Activated CD4-positive, alpha-beta T cell treated with anti-CD3 and anti-CD28 coated beads, Interleukin-2, amount 50 U/mL, for 4 hours (primary cell): ENCODE results near the gene WWOX.
"Not testable (repeated sequence)": the region's sequence is repeated elsewhere in the genome, so short reads cannot be mapped to it uniquely, and the experiment has no call there.

Experiments used
- DNase-seq, 2 experiments: peaks; one replicate each; pipeline ENCODE4 v3.0.0-alpha.2; 2020

WWOX gene

DNA sequence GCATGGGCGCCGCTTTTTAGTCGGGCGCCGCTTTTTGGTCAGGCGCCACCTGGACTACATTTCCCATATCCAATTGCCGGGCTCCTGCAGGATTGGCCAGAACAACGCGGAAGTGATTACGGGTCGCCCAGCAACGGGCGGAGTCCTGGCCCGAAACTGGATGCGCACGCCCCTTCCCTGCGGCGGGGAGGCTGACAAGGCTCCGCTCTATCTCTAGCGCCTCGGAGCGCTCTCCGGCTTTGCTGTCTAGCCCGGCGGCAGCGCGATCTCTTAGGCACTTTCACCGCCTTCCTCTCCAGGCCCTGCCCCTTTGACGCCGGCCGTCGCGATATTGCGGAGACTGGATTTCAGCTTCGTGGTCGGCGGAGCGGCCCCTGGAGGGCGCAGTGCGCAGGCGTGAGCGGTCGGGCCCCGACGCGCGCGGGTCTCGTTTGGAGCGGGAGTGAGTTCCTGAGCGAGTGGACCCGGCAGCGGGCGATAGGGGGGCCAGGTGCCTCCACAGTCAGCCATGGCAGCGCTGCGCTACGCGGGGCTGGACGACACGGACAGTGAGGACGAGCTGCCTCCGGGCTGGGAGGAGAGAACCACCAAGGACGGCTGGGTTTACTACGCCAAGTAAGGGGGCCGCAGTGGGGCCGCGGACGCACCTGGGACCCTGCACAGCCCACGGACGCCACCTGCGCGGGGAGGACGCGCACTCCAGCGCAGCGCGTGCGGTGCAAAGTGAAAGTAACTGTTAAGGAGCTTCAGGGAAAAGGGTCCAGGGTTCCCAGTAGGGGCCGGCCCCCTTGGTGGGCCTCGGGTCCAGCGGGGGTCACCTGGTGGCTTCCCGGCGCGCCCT is at the start of gene WWOX:
TSS of gene WWOX (plus strand) at position 384 of the 841 bp plus-strand sequence.
- DNase-seq: peak; percentile 94 to 95

DNA sequence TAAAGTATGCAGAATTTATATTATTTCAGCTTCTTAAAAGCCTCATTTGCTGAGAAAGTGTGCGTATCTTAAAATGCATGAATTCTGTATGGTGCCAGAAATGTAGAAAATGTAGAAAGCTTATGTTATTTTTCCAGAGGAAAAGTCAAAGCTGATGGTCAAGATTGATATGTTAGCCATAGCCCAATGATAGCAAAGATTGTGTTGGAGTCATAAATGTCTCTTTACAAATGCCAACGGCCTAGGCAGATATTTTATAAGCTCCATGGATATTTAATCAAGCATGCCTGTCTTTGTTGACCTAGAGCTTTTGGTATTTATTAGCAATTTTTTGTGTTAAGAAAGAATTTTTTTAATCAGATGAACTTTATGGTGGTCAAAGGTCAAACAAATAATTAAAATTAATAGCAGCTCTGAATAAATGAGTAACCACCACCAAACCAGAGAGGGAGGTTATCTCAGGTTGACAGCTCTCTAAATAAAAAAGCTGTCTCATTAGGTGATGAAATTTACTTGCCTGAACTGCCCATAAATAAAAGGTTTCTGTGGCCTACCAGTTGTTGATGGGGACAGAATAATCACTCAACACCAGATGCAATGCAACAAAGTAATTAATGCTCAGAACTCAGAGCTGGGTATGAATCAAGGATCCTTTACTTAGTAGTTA is 48.6 kb upstream of the WWOX start:
- no peak for DNase-seq

DNA sequence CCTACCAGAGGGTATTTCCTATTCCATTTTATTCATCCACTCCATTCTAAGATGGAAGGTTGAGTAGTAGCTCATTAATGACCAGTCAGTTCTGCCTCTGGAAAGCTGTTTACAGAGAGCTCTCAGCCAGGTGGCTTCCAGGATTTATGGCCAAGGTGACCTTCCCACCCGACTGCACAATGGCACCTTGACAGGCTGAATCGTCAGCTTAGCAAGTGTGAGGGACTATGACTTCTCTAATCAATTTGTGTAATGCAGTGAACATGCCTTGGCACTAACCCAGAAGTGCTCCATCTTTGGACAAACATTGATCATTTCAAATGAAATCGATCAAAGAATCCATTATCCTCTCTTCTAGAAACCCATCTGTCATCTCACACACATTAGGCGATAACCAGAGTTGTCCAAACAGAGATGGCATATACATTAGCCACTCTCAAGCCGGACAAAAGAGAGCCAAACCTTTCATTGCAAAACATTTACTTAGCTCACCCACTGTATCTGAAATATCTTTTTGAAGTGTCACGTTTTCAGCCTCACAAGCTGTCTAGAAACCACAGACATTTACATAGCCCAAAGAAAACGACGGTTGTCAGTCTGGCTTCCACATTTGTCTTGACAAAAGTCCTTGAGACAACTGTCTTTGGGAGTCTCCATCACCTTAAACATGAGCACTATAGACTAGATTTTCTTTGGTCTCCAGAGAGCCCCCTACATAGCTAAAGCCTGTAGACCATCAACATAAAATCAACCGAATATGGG is 41.5 kb upstream of the WWOX start:
- DNase-seq: no peak

DNA sequence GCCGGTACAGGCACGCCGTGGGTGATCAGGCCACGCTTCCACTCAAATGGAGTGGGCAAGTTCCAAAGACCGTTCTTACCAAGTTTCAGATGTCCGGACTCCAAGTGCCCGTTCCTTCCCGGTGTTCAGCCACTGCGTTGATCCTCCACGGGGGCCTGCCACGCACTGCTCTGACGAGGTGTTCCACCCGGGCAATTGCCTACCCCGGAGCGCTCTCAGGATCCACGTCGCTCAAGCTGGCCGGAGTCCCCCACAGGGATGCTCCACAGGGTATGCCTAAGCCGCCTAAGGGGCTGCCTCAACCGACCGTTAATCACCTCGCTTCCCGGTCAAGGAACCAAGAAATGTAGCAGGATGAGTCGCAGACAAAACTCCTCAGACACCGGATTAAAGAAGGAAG is 39.6 kb upstream of the WWOX start:
- DNase-seq: not testable (repeated sequence)

DNA sequence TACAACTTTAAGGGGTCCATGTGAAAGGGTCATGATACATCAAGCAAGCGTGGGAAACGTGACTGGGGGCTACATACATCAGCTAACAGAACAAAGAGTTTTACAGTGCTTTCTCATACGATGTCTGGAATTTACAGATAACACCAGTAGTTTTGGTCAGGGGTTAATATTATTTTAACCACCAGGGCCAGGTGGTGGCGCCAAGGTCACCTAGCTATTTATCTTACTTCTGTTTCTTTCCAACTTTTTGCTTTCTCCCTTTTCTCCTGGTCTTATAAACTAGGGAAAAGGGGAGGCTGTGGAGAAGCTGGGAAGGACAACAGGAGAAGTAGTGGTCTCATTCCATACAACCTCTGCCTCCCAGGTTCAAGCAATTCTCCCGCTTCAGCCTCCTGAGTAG is 39.2 kb upstream of the WWOX start:
- DNase-seq: no peak

DNA sequence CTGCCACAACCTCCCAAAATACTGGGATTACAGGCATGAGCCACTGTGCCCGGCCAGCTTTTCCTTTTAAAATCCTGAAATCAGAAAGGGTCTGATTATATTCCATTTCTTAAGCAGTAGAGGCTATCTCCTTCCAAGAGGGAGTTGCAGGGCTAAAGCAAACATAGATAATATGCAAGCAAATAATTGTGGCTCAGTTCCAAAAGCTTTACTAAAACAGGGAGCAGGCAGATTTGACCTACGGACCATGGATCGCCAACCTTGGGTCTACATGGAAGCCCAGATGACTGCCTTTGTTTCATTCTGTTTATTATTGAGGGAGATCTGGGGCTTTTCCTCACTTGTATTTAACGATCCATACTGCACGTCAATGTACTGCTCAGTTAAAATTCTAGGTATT is 38.6 kb upstream of the WWOX start:
- DNase-seq: no peak

DNA sequence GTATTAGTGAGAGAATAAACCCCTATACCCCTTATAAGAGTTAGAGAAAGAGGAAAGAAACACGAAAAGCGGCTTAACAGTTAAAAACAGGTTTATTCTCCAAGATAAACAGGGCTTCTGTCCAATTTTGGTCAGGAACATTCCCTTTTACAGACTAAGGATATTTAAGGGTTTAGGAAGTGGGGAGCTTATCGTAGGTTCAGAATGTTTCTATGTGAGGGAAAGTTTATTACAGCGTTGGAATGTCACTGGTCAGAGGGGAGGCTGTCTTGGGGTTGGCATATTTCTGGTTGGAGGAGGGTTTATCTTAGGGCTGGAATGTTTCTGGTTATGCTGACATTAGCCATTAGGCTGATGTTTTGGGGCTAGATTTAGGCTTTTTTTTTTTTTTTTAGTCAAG is 34.1 kb upstream of the WWOX start:
- no peak for DNase-seq

DNA sequence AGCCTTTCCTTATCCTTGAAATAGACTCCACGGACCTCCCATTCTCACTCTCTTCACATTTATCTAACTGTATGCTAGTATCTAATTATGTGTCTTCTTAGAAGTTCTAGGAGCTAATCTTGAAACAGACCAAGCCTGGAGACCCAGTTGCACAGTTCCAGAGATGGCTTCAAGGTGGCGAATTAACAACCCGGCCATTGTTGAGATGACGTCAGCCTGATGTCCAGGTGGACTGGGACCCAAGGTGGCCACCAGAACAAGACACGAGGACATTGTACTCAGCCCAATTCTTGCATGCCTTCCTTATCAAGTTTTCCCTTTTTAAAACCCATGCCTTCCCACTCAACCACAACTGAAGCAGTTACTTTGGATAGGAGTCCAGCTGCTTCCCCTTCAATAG is 29.5 kb upstream of the WWOX start:
- no peak for DNase-seq

DNA sequence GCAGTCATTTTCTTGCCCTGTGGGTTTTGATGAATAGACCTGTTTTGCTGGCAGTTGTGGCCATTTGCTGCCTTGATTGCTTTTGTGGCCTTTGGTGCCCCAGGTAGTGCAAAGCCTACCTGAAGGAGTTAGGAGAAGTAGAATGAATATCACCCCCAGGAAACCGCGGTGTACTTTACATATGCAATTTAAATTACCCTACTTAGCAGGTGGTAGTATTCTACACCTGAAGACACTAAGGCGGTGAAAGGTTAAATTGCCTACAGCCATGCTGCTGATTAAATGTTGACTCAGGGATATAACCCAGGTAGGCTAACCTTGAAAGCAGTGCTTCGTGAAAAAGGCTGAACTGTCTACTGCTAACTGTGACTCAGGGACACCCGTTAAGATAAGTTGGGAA is 27.2 kb upstream of the WWOX start:
- no peak for DNase-seq

DNA sequence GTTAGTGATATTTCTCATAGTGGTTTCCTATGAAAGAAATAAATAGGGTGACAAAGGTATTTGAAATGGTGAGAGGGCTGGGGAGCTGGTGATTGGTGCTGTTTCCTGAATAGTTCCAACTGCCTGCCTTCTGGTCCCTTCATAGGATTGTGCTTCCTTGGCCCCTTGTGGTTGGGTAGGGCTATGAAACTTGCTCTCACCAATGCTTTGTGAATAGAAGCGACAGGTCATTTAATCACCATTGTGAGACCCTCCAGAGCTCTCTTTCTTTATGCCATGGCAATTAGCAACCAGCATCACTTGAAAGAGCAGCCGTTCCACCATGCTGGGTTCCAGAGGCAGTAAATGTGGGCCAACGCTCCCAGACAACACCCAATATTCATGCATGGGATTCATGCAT is 23.7 kb upstream of the WWOX start:
- DNase-seq: no peak

DNA sequence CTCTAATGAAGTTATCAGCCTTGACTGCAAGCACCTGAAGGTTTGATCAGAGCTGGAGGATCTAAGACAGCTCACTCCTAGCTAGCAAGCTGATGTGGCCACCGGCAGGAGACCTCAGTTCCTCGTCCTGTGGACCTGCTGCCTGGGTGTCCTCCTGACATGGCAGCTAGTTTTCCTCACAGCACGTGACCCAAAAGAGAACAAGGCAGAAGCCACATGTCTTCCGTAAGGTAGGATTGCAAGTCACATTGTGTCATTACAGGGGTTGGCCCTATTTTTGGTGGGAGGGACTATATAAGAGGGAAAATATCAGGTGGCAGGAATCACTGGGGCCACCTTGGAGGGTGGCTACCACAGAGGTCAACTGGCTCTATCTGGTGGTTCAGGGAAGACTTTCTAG is 18.1 kb upstream of the WWOX start:
- DNase-seq: no peak

DNA sequence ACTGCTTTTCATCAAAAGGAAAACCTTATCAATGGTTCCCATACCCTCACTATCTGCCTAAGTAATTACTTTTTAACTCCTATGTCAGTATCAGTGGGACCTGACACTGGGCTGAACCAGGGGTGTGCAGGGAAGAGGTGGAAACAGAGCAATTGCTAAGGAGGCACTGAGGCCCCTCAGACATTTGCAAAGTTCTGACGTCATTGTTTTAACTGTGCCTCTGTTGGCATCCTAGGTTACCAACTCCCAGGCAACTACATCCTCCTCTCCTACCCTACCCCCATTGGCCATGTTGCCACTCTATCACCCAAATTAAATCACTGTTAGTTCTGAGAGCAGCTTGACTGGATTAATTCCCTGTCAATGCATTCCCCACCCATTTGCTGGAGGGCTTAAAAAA is 8.0 kb upstream of the WWOX start:
- no peak for DNase-seq

DNA sequence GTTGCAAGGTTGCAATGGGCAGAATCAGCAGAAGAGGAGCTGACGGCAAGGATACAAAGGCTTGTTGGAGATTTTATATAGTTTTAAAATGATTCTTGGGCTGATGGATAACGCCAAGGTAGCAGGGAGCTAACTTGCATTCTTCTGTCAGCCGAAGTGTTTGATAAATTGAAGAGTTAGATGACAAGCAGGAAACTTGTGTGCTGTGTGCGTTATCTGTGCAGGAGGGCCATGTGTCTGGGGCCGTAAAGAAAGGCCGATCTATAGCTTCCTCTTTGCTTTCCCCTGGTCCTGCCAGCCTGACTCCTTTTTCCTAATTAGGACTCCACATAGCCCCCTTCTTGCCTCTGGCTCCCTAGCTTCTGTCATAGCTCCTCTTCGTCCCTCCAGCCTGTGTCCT is 6.7 kb upstream of the WWOX start:
- no peak for DNase-seq

DNA sequence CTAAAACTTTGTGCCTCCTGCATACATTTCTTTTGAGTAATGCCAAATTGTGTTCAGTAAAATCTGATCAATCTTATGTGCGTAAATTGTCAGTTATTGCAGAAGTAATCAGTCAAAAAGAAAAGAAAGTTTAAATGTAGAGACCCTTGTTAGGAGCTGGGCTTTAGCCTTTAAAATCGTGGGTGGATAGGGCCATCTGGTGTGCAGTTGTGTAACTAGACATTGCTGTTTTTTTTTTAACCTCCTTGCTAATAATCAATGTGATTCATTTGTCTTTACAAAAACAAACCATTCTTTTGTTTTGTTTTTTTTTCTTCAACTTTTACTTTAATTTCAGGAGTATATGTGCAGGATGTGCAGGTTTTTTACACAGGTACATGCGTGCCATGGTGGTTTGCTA is 5.3 kb upstream of the WWOX start:
- DNase-seq: no peak

DNA sequence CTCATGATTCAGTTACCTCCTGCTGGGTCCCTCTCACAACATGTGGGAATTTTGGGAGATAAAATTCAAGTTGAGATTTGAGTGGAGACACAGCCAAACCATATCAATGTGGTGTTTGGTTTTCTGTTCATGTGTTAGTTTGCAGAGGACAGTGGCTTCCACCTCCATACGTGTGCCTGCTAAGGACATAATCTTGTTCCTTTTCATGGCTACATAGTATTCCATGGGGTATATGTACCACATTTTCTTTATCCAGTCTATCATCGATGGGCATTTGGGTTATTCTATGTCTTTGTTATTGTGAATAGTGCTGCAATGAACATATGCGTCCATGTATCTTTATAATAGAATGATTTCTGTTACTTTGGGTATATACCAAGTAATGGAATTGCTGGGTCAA is 4.5 kb upstream of the WWOX start:
- no peak for DNase-seq

DNA sequence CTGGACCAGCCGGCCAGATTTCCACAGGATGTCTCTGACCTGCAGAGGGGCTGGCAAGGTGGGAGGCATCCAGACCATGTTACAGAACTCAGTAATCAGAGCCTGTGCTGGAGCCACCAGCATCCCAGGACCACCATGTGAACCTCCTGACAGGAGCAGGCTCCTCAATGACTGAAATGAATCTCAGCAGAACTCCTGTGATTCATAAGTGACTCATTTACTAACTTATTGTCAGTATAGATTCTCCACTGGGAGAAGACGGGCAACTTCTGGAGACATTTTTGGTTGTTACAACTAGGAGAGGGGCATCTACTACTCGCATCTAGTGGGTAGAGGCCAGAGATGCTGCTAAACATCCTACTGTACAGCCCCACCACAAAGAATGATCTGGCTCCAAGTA is 3.1 kb upstream of the WWOX start:
- no peak for DNase-seq

DNA sequence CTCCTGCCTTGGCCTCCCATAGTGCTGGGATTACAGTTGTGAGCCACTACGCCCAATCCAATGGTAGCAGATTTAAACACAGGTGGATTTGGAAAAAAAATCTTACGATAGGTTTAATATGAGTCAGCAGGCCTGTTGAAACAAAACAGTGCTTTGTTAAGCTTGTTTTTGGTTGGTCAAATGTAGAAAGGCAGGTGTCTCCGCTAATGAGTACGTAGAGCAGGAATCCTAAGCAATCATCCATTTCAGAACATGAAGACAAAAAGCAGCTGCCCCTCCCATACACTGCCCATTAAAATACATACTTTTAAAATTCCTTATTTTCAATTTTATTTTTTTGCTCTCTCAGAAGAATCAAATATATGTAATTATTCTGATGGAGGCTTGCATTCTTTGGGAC is 1.9 kb upstream of the WWOX start:
- DNase-seq: no peak

DNA sequence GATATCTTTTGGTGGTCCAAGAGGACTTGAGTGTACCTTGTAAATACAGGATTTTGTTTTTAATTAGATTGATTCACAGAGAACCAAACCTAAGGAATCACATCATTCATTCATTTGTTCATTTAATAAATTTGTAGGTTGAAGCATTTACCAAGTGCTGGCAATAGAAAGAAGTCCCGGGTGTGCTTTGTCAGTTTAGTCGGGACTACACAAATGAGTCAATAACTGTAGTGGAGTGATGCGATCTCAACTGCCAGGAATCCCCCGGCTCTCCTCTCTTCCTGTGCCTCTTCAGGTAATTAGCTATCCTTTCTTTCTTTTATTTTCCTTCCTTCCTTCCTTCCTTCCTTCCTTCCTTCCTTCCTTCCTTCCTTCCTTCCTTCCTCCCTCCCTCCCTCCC is 1.4 kb upstream of the WWOX start:
- DNase-seq: no peak

DNA sequence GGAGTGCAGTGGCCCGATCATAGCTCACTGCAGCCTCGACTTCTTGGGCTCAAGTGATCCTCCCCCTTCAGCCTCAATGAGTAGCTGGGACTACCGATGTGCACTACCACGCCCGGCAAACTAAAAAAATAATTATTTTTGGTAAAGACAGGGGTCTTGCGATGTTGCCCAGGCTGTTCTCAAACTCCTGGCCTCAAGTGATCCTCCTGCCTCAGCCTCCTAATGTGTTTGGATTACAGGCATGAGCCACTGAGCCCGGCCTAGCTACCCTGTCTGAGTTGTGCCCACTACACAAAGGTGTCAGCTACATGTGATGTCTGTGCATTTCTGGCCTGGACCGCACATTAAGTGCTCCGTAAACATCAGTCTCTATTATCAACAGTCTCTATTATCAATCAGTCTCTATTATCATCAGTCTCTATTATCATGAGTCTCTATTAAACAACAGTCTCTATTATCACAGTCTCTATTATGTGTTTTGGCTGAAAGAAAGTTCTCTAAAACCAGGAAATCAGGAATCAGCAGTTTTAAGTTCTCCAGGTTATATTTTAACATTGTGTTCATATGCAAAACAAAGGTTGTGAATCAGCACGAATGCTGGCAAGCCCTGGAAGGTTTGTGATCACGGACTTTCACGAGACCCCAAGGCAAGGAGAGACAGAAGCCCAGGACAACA is 721 bp upstream of the WWOX start:
- no peak for DNase-seq

DNA sequence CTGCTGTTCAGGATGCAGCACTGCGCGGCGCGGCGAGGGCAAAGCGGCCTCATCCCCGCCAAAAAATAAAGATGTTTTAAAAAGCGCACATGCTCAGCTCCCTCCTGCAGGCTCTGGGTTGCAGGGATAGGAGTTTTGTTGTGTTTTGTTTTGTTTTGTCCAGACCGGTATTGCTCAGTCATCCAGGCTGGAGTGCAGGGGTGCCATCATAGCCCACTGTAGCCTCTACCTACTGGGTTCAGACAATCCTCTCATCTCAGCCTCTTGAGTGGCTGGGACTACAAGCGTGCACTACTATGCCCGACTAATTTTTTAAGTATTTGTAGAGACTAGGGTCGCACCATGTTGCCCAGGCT is 636 bp downstream of the WWOX start:
- DNase-seq: no peak

DNA sequence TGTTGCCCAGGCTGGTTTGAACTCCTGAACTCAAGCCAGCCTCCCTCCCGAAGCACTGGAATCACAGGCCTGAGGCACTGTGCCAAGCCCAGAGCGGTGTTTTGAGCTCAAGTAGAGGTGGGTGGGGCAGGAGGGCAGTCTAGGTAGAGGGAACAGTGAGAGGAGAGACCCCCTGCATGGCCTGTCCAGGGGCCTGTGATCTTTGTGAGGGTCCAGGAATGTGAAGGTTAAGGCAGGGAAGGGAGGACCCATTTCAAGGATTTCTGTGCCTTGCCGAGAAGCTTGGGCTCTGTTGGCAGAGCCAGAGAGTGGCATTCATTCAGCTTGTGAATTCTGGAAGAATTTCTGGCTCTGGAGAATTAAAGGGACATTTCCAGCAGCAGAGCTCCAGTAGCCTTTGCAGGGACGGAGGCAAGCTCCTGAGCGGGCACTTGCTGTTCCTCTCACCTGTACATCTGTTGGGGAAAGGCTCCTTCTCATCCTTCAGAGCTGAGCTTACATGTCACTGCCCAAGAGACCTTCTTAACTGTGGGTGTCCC is 2.7 kb downstream of the WWOX start:
- no peak for DNase-seq

DNA sequence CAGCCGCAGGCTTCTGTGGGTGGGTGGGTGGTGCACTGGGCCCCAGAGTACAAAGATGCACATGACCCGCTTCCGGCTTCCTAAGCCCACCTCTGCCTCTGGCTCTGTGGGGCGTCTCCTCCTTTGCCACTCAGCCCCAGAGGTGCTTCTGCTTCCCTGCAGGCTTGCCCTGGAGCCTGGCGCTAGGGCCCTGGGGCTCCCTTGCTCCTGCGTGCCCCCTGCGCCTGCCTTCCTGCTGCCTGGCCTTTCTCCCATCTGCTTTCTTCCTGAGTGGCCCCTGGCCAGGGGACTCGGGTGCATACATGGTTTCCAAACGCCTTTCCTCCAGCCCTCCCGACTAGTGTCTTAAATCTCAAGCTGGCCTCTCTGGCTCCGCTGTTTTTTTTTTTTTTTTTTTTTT is 3.4 kb downstream of the WWOX start:
- DNase-seq: no peak

DNA sequence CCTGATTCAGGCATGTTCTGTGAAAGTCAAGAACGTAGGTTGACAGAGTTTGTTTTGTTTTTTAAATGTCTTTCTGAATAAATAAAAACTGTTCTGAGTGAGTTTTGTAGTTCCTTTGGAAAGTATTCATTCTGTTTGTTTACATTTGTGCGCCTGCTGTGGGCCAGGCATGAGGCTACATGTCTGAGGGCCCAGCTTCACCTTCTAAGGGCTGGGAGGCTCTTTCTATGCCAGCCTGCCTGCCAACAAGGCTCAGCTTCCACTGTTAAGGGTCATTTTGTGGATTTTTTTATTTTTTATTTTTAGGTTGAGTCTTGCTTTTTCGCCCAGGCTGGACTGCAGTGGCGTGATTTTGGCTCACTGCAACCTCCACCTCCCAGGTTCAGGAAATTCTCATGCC is 6.1 kb downstream of the WWOX start:
- DNase-seq: no peak
